Adipocyte (in vitro differentiated cells): Measurements from ENCODE around the gene LEPR.

Experiments used
- DNase-seq: peaks from one replicate; pipeline ENCODE4 v3.0.0-alpha.2; 2015; ENCODE audit warnings: low read depth
- H3K27me3 ChIP-seq: replicated peaks from 2 replicates; pipeline ENCODE4 v1.7.0; 2013; ENCODE audit warnings: mild to moderate bottlenecking, low read length, moderate library complexity; ENCODE audit not compliant: control insufficient read depth, insufficient read depth
- H3K36me3 ChIP-seq: 2 replicates; pipeline ENCODE4 v1.7.0; 2013; ENCODE audit warnings: low read length, mild to moderate bottlenecking, moderate library complexity; ENCODE audit not compliant: control insufficient read depth, insufficient read depth, severe bottlenecking
- H3K4me1 ChIP-seq: 2 replicates; pipeline ENCODE4 v1.7.0; 2013; ENCODE audit warnings: mild to moderate bottlenecking, low read length, moderate library complexity; ENCODE audit not compliant: control insufficient read depth, insufficient read depth
- H3K4me3 ChIP-seq: 2 replicates; pipeline ENCODE4 v1.7.0; 2013; ENCODE audit warnings: mild to moderate bottlenecking, low read length, moderate library complexity
- H3K9ac ChIP-seq: 2 replicates; pipeline ENCODE4 v1.7.0; 2013; ENCODE audit warnings: mild to moderate bottlenecking, low read length, moderate library complexity
- H3K9me3 ChIP-seq: 2 replicates; pipeline ENCODE4 v1.7.0; 2013; ENCODE audit warnings: mild to moderate bottlenecking, low read length, moderate library complexity; ENCODE audit not compliant: control insufficient read depth

Gene LEPR

DNA sequence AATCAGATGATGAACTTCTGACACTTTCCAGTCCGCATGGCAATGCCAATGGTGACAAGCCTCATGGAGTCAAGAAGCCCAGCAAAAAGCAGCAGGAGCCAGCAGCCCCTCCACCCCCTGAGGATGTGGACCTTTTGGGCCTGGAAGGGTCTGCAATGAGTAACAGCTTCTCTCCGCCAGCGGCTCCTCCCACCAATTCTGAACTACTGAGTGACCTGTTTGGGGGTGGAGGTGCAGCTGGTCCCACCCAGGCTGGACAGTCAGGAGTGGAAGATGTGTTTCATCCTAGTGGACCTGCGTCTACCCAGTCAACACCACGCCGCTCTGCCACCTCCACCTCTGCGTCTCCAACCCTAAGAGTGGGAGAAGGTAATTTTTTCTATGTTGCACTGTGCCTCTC, 28.0 kb upstream of the LEPR start:
- no peaks in the 10 kb centered on the region for H3K27me3 ChIP-seq
- no peak overlapping the region for H3K9ac ChIP-seq
- no peak overlapping the region for H3K4me3 ChIP-seq
- no peaks in the 10 kb centered on the region for H3K9me3 ChIP-seq
- DNase-seq = no peak
- peaks cover 23% of the 10 kb centered on the region for H3K36me3 ChIP-seq
- peaks cover 15% of the 10 kb centered on the region for H3K4me1 ChIP-seq

DNA sequence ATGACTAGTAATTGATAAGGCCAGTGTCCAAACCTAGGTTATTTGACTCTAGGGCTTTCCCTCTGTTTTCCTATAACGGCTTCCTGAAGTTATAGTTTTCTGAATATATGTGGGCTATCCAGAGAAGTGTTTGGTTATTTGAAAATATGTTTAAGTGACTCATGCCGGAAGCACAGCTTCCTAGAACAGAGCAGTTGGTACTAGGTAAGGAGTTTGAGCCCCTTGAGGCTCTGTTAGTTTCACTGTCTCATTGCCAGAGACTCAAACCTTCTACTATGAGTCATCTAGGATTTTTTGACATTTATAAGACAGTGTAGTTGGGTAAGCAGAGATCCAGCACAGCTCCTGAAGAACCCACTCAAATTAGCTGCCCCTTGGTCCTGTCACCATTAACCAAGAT, 27.1 kb upstream of the LEPR start:
- Histone ChIP-seq H3K4me3 (no peak overlapping the region), H3K9me3 (no peaks in the 10 kb centered on the region), H3K9ac (no peak overlapping the region), H3K4me1 (peaks cover 15% of the 10 kb centered on the region), H3K36me3 (peaks cover 23% of the 10 kb centered on the region), H3K27me3 (no peaks in the 10 kb centered on the region)
- DNase-seq = peak; percentile 58

DNA sequence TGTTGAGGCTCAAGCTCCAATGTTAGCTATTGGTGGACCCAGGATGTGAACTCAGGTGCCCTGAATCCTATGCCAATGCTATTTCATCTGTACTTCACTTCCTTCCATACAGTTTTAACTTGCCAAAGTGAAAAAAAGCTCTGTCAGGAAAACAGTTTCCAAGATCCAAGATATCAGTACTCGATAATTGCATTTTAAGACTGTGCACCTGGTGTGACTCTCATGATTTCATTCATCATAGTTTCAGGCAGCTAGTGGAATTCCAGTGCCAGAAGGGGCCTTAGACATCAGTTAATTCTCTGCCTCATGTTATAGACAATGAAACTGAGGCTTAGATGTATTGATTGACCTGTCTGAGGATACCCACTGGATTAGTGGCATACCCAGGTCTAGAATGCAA, 26.5 kb upstream of the LEPR start:
- Histone ChIP-seq H3K9ac (no peak overlapping the region), H3K9me3 (no peaks in the 10 kb centered on the region), H3K4me1 (peaks cover 15% of the 10 kb centered on the region), H3K27me3 (no peaks in the 10 kb centered on the region), H3K36me3 (peaks cover 21% of the 10 kb centered on the region), H3K4me3 (no peak overlapping the region)
- no peak for DNase-seq

DNA sequence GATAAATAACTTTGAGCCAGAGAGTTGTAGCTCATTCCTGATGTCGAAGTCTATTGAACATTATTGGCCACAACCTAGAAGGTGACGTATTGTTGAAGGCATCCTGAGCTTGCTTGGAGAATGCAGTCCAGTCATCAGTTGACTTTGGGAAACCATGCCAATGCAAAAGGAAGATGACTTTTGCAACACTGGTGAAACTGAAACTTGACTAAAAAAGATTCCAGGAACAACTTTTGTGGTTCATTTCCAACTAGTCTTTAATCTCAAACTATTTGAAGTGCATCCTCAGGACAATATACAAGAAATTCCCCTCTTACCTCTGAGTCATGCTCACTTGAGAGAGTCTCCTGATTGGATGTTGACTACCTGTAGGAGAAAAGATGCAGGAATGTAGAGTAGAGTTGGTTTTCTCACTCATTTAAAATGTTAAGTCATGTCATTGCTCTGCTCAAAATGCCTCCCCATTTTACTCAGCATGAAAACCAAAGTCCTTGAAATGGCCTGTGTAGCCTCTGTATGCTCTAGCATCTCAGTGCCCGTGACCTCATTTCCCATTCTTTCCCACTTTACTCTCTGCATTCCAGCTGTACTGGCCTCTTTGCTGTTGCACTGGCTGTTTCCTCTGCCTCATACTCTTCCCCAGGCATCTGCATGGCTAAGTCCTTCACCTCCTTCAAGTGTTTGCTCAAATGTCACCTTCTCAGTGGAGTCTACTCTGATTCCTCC, 24.4 kb upstream of the LEPR start:
- H3K9ac ChIP-seq = no peak overlapping the region
- H3K27me3 ChIP-seq = no peaks in the 10 kb centered on the region
- no peaks in the 10 kb centered on the region for H3K9me3 ChIP-seq
- H3K4me1 ChIP-seq = peaks cover 15% of the 10 kb centered on the region
- peaks cover 11% of the 10 kb centered on the region for H3K36me3 ChIP-seq
- H3K4me3 ChIP-seq = no peak overlapping the region
- peak; percentile 36 for DNase-seq

DNA sequence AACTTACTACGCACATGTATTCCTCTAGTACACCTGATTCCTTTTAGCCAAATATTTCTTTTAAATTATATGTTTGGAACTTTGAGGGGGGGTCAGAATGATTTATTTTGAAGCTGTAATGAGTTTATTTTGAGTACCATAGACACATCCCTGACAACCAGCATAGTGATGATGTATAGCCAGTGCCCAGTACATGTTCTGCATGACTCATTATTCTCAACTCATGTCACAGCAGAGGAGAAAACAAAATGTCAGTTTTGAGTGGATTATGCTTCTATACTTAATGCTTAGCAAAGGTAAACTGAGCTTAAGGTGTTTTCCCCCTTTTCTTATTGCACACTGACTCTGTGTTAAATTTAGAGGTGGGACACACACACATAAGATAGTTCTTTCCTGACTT, 22.4 kb upstream of the LEPR start:
- H3K9me3 ChIP-seq = no peaks in the 10 kb centered on the region
- H3K4me3 ChIP-seq = no peak overlapping the region
- H3K4me1 ChIP-seq = peaks cover 20% of the 10 kb centered on the region
- H3K9ac ChIP-seq = no peak overlapping the region
- no peak for DNase-seq
- H3K36me3 ChIP-seq = peaks cover 8% of the 10 kb centered on the region
- H3K27me3 ChIP-seq = no peaks in the 10 kb centered on the region

DNA sequence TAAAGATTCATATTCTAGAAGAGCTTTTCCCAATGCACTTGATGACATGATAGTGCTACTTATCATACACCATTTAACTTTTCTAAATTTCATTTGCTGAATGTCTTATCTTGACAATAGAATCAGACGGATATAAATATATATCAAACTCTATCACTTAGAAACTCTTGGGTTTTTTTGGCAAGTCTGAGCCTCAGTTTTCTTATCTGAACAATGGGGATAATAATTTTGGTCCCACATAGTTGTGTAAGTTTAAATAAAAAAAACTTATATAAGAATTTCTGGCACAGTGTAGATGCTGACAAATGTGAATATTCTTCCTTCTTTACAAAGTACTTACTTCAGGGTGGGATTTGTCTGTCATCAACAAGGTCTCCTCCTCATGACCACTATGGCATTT, 21.5 kb upstream of the LEPR start:
- DNase-seq = no peak
- Histone ChIP-seq H3K9me3 (no peaks in the 10 kb centered on the region), H3K27me3 (no peaks in the 10 kb centered on the region), H3K4me1 (peaks cover 13% of the 10 kb centered on the region), H3K4me3 (no peak overlapping the region), H3K36me3 (peaks cover 8% of the 10 kb centered on the region), H3K9ac (no peak overlapping the region)

DNA sequence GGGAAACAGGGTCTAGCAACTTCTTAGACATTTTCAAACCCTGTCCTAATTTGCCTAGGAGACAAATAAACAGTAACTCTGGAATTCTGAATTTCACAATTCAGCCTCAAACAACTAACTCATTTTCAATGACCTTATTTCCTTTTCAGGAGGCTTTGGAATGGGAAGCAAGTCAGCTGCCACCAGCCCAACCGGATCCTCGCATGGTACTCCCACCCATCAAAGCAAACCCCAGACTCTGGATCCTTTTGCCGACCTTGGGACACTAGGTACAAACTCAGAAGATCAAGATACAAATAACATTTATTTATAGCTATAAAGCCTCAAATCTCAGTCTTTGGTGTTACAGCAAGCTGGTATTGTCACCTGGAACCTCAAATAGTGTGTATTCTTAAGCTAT, 18.9 kb upstream of the LEPR start:
- no peak for DNase-seq
- no peaks in the 10 kb centered on the region for H3K9me3 ChIP-seq
- H3K27me3 ChIP-seq = no peaks in the 10 kb centered on the region
- H3K9ac ChIP-seq = no peak overlapping the region
- no peak overlapping the region for H3K4me3 ChIP-seq
- peaks cover 5% of the 10 kb centered on the region for H3K4me1 ChIP-seq
- H3K36me3 ChIP-seq = no peaks in the 10 kb centered on the region

DNA sequence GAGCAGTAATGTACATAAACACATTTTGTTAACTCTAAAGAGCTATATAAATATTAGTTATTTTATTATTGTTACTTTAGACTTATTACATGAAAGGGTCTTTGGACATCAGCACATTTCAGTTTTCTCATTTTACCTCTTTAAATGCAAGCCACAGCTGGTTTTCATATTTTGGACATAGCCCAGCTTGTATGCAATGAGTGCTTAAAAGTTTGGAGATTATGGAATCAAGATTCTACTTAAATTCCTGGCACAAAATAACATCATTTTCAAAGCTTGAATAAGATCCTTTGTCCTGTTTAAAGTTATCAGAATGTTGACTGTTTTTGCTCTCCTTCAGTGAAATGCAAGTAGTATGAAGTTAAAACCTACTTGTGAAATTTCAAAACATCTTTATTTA, 15.5 kb upstream of the LEPR start:
- Histone ChIP-seq H3K27me3 (no peaks in the 10 kb centered on the region), H3K4me1 (peaks cover 5% of the 10 kb centered on the region), H3K9me3 (no peaks in the 10 kb centered on the region), H3K9ac (no peak overlapping the region), H3K4me3 (no peak overlapping the region), H3K36me3 (peaks cover 3% of the 10 kb centered on the region)
- peak; percentile 46 for DNase-seq

DNA sequence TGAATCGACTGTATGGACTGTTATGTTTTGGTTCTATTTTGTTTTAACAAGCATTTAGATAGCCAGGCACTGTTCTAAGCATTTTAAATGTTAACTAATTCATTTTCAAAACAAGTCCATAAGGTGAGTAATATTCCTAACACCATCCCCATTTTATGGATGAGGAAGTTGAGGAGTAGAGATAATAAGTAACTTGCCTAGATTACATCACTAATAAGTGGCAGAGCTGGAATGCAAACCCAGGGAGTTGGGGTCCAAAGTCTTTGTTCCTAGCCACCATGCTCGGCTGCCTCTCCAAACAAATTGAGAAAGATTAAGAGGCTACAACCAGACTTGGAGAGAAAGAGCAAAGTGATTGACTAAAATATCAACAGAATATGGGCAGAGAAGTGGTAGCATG, 12.6 kb upstream of the LEPR start:
- no peak for DNase-seq

DNA sequence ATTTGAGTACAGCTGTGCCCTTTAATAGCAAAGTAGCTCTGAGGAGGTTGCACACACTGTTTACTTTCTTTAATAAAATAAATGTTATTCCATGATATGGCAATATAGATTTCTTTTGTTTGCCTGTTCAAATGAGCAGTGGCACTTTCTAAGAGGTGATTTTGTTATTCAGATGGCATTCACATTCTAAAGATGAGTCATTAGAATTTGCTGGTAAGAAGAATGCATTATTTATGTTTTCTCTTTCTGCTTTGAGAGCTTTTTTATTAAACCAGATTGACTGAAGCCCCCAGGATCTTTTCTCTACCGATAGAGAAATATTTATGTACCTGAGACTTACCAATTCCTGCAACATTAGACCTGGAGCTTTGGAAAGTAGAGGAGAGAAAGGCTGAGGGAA, 11.2 kb upstream of the LEPR start:
- Histone ChIP-seq H3K27me3 (no peaks in the 10 kb centered on the region), H3K9me3 (no peaks in the 10 kb centered on the region), H3K4me1 (no peaks in the 10 kb centered on the region), H3K36me3 (peaks cover 3% of the 10 kb centered on the region), H3K9ac (no peak overlapping the region), H3K4me3 (no peak overlapping the region)
- peak; percentile 34 for DNase-seq

More for the DNA sequence above, 12.6 kb upstream of the LEPR start:
- Histone ChIP-seq H3K4me3 (no peak overlapping the region), H3K9ac (no peak overlapping the region), H3K36me3 (peaks cover 3% of the 10 kb centered on the region), H3K9me3 (no peaks in the 10 kb centered on the region), H3K27me3 (no peaks in the 10 kb centered on the region), H3K4me1 (no peaks in the 10 kb centered on the region)

DNA sequence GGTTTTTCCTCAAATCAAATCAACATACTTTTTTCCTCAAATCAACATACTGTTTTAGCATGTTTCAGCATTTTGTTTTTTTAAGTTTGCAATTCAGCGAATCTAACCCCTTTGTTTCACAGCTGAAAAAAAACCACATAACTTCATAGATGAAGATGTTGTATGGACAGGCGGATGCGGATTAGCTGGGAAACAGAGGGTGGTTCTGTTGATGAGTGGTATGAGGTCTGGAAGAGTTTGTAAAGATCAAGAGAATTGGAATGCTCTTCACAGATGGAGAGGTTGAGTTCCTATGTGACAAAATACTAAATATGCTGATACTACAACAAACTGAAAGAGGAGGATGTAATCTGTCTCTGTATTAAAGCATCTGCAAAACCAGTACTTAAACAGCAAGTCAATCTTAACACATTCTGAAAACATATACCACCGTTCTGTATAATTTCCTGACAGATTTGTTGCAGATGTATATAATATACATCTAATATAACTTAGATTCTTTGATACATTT, 10.6 kb upstream of the LEPR start:
- Histone ChIP-seq H3K4me3 (no peak overlapping the region), H3K36me3 (peaks cover 3% of the 10 kb centered on the region), H3K27me3 (no peaks in the 10 kb centered on the region), H3K9me3 (no peaks in the 10 kb centered on the region), H3K9ac (no peak overlapping the region), H3K4me1 (no peaks in the 10 kb centered on the region)
- no peak for DNase-seq
